ENCODE data around the gene TSR3.

GRCh38 chr16:1335996-1336395, 15.7 kb downstream of the TSR3 start:
- TF ChIP-seq, protein P1, sequence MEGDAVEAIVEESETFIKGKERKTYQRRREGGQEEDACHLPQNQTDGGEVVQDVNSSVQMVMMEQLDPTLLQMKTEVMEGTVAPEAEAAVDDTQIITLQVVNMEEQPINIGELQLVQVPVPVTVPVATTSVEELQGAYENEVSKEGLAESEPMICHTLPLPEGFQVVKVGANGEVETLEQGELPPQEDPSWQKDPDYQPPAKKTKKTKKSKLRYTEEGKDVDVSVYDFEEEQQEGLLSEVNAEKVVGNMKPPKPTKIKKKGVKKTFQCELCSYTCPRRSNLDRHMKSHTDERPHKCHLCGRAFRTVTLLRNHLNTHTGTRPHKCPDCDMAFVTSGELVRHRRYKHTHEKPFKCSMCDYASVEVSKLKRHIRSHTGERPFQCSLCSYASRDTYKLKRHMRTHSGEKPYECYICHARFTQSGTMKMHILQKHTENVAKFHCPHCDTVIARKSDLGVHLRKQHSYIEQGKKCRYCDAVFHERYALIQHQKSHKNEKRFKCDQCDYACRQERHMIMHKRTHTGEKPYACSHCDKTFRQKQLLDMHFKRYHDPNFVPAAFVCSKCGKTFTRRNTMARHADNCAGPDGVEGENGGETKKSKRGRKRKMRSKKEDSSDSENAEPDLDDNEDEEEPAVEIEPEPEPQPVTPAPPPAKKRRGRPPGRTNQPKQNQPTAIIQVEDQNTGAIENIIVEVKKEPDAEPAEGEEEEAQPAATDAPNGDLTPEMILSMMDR (IDR thresholded peaks at IDR 0.05; ENCODE audit: low read depth, low read length, poor library complexity, severe bottlenecking) = peak; percentile 14
- no peak for TF ChIP-seq EZH2phosphoT487 (IDR thresholded peaks at IDR 0.05; ENCODE audit: borderline replicate concordance, low read length)
